Subcutaneous abdominal adipose tissue (tissue), 5 donors: ENCODE results near the gene STARD4.

Experiments used
- H3K27ac ChIP-seq: one replicate; pipeline ENCODE4 v1.7.0; 2013; ENCODE audit warnings: low read depth, mild to moderate bottlenecking, inconsistent platforms, low read length, moderate library complexity
- H3K27me3 ChIP-seq, 5 donors: one replicate each; pipeline ENCODE4 v1.7.0; 2013; ENCODE audit warnings: low read length in 5 of 5, inconsistent platforms in 1 of 5; ENCODE audit not compliant: control insufficient read depth in 5 of 5, insufficient read depth in 4 of 5
- H3K36me3 ChIP-seq, 5 donors: one replicate each; pipeline ENCODE4 v1.7.0; 2013; ENCODE audit warnings: low read length in 5 of 5; ENCODE audit not compliant: control insufficient read depth in 5 of 5, insufficient read depth in 5 of 5
- H3K4me1 ChIP-seq, 5 donors: one replicate each; pipeline ENCODE4 v1.7.0; 2013; ENCODE audit warnings: low read length in 5 of 5, mild to moderate bottlenecking in 3 of 5, moderate library complexity in 1 of 5; ENCODE audit not compliant: control insufficient read depth in 5 of 5, insufficient read depth in 5 of 5
- H3K4me3 ChIP-seq, 5 donors: one replicate each; pipeline ENCODE4 v1.7.0; 2013; ENCODE audit warnings: low read length in 5 of 5, low read depth in 1 of 5
- H3K9ac ChIP-seq, 5 donors: one replicate each; pipeline ENCODE4 v1.7.0; 2013; ENCODE audit warnings: low read length in 5 of 5, mild to moderate bottlenecking in 4 of 5, moderate library complexity in 3 of 5
- H3K9me3 ChIP-seq, 5 donors: one replicate each; pipeline ENCODE4 v1.7.0; 2013; ENCODE audit warnings: low read length in 5 of 5; ENCODE audit not compliant: control insufficient read depth in 5 of 5
- donor health status: healthy.
- donor health status: healthy.
- donor health status: healthy.
- donor health status: healthy.
- donor health status: healthy.

The STARD4 gene

GRCh38 chr5:111480346-111480745 lies 32.0 kb downstream of the STARD4 start:
- Histone ChIP-seq H3K4me1 (no peaks in the 10 kb centered on the region), H3K27ac (no peak overlapping the region), H3K27me3 (no peaks in the 10 kb centered on the region), H3K9me3 (no peaks in the 10 kb centered on the region), H3K9ac (no peak overlapping the region), H3K4me3 (no peak overlapping the region), H3K36me3 (no peaks in the 10 kb centered on the region)

GRCh38 chr5:111478898-111479297 lies 33.4 kb downstream of the STARD4 start:
- H3K27ac ChIP-seq, result no peak overlapping the region
- no peaks in the 10 kb centered on the region for H3K36me3 ChIP-seq
- no peaks in the 10 kb centered on the region for H3K27me3 ChIP-seq
- H3K9me3 ChIP-seq, result no peaks in the 10 kb centered on the region
- no peak overlapping the region for H3K4me3 ChIP-seq
- no peaks in the 10 kb centered on the region for H3K4me1 ChIP-seq
- H3K9ac ChIP-seq, result no peak overlapping the region

- H3K27ac ChIP-seq, result no peak overlapping the region
- no peaks in the 10 kb centered on the region for H3K9me3 ChIP-seq
- H3K36me3 ChIP-seq, result no peaks in the 10 kb centered on the region
- no peaks in the 10 kb centered on the region for H3K27me3 ChIP-seq
- H3K4me1 ChIP-seq, result no peaks in the 10 kb centered on the region
- no peak overlapping the region for H3K4me3 ChIP-seq
- no peak overlapping the region for H3K9ac ChIP-seq
These were observed 34.1 kb downstream of the STARD4 start for GRCh38 chr5:111478266-111478665.

- Histone ChIP-seq H3K9ac (no peak overlapping the region), H3K27ac (no peak overlapping the region), H3K9me3 (no peaks in the 10 kb centered on the region), H3K36me3 (no peaks in the 10 kb centered on the region), H3K4me1 (peaks cover 0 to 3% (median 0%) of the 10 kb centered on the region in 5 donors), H3K4me3 (no peak overlapping the region), H3K27me3 (no peaks in the 10 kb centered on the region)
These were observed 39.8 kb downstream of the STARD4 start for GRCh38 chr5:111472579-111472978.

GRCh38 chr5:111472096-111472495 lies 40.2 kb downstream of the STARD4 start:
- H3K4me1 ChIP-seq, result peaks cover 0 to 3% (median 0%) of the 10 kb centered on the region in 5 donors
- no peaks in the 10 kb centered on the region for H3K36me3 ChIP-seq
- no peak overlapping the region for H3K9ac ChIP-seq
- no peak overlapping the region for H3K27ac ChIP-seq
- no peaks in the 10 kb centered on the region for H3K27me3 ChIP-seq
- no peaks in the 10 kb centered on the region for H3K9me3 ChIP-seq
- no peak overlapping the region for H3K4me3 ChIP-seq

GRCh38 chr5:111469903-111470302 lies 42.4 kb downstream of the STARD4 start:
- no peak overlapping the region for H3K9ac ChIP-seq
- H3K9me3 ChIP-seq, result no peaks in the 10 kb centered on the region
- H3K36me3 ChIP-seq, result no peaks in the 10 kb centered on the region
- peaks cover 0 to 3% (median 0%) of the 10 kb centered on the region in 5 donors for H3K4me1 ChIP-seq
- H3K27me3 ChIP-seq, result no peaks in the 10 kb centered on the region
- no peak overlapping the region for H3K27ac ChIP-seq
- H3K4me3 ChIP-seq, result no peak overlapping the region

- no peaks in the 10 kb centered on the region for H3K36me3 ChIP-seq
These were observed 42.9 kb downstream of the STARD4 start for GRCh38 chr5:111469293-111469896.

GRCh38 chr5:111463311-111463710 lies 49.0 kb downstream of the STARD4 start:
- H3K27ac ChIP-seq, result no peak overlapping the region
- H3K9me3 ChIP-seq, result no peaks in the 10 kb centered on the region
- no peak overlapping the region for H3K4me3 ChIP-seq
- H3K27me3 ChIP-seq, result no peaks in the 10 kb centered on the region
- H3K9ac ChIP-seq, result no peak overlapping the region
- no peaks in the 10 kb centered on the region for H3K36me3 ChIP-seq
- no peaks in the 10 kb centered on the region for H3K4me1 ChIP-seq

More at GRCh38 chr5:111469293-111469896, 42.9 kb downstream of the STARD4 start:
- Histone ChIP-seq H3K9ac (no peak overlapping the region), H3K9me3 (no peaks in the 10 kb centered on the region), H3K4me1 (peaks cover 0 to 3% (median 0%) of the 10 kb centered on the region in 5 donors), H3K27me3 (no peaks in the 10 kb centered on the region), H3K27ac (no peak overlapping the region), H3K4me3 (no peak overlapping the region)

GRCh38 chr5:111461934-111462333 lies 50.4 kb downstream of the STARD4 start:
- Histone ChIP-seq H3K4me1 (no peaks in the 10 kb centered on the region), H3K27me3 (no peaks in the 10 kb centered on the region), H3K27ac (no peak overlapping the region), H3K4me3 (no peak overlapping the region), H3K36me3 (no peaks in the 10 kb centered on the region), H3K9me3 (no peaks in the 10 kb centered on the region), H3K9ac (no peak overlapping the region)

- no peak overlapping the region for H3K27ac ChIP-seq
- no peak overlapping the region for H3K9ac ChIP-seq
- no peaks in the 10 kb centered on the region for H3K36me3 ChIP-seq
- no peaks in the 10 kb centered on the region for H3K27me3 ChIP-seq
- no peaks in the 10 kb centered on the region for H3K4me1 ChIP-seq
- no peak overlapping the region for H3K4me3 ChIP-seq
- no peaks in the 10 kb centered on the region for H3K9me3 ChIP-seq
These were observed 51.1 kb downstream of the STARD4 start for GRCh38 chr5:111461255-111461671.
